Chondrocyte (in vitro differentiated cells): ENCODE data around the gene AEN. TPM values are rescaled to one million over a fixed set of nuclear protein-coding genes. Genes with fewer than 3 reads are reported as not detected.
A peak's percentile ranks its signal among the peaks of the same experiment; 100 is the strongest.

Experiments used
- DNase-seq: peaks from one replicate; pipeline ENCODE4 v3.0.0; 2021; ENCODE audit warnings: mixed read lengths, low spot score
- H3K27ac Mint-ChIP-seq: one replicate; pipeline ENCODE4 v1.8.0; 2021; ENCODE audit warnings: mild to moderate bottlenecking, moderate library complexity, mixed read lengths; ENCODE audit not compliant: unreplicated experiment
- H3K27me3 Mint-ChIP-seq: 2 replicates; pipeline ENCODE4 v1.8.0; 2021; ENCODE audit warnings: low read depth, mixed read lengths
- H3K36me3 Mint-ChIP-seq: 2 replicates; pipeline ENCODE4 v1.8.0; 2021; ENCODE audit warnings: low read depth, mixed read lengths
- H3K4me1 Mint-ChIP-seq: 2 replicates; pipeline ENCODE4 v1.8.0; 2021; ENCODE audit warnings: low read depth, mild to moderate bottlenecking, mixed read lengths
- H3K4me3 Mint-ChIP-seq: one replicate; pipeline ENCODE4 v1.8.0; 2021; ENCODE audit warnings: mild to moderate bottlenecking, moderate library complexity, mixed read lengths; ENCODE audit not compliant: unreplicated experiment
- H3K9me3 Mint-ChIP-seq: 2 replicates; pipeline ENCODE4 v1.8.0; 2021; ENCODE audit warnings: low read depth, mixed read lengths
- total RNA-seq: library from RNA; stranded (reverse); gene quantifications from 3 replicates; pipeline ENCODE4 v1.2.1, GENCODE V29; 2021
- TF ChIP-seq, protein P1 (sequence below): fragments of 200-600 bp; sonication (generic); IDR thresholded peaks from 2 replicates; pipeline ENCODE4 v1.5.0; 2021; ENCODE audit warnings: antibody characterized with exemption, mild to moderate bottlenecking, moderate library complexity

Gene AEN
- total RNA-seq, 1 donor from 2014 or later, result 30.2 TPM

DNA sequence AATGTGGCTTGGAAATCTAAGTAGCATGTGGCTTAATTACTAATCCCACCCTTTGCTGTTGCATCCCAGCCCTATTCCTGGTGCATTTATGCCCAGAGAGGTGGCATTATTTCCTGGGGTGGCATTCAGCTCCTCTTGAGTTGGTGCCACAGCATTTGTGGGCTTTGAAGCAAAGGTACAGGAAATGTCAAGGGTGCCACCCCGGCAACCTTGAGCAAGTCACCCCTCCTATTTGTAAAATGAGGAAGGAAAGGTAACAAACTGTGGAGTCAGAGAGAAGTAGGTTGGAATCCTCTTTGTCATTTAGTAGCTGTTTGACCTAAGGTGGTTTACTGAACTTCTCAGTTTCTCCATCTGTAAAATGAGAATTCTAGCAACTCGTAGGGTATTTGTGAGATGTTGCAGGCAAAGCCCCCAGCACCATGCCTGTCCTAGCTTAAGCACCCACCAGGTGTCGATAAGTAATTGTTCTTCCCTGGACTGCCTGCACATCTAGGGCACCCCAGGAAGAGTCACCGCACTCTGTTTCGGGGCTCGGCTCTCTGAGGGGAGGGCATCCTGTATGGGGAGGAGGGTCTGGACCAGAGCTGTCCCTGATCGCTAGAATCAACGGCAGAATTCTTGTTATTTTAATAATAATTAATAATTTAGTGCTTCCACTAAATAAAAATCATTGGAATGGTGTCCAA is 34.8 kb downstream of the AEN start:
- DNase-seq, result no peak
- H3K36me3 Mint-ChIP-seq, result no peaks in the 10 kb centered on the region
- H3K4me3 Mint-ChIP-seq, result no peak overlapping the region
- TF ChIP-seq, protein P1, sequence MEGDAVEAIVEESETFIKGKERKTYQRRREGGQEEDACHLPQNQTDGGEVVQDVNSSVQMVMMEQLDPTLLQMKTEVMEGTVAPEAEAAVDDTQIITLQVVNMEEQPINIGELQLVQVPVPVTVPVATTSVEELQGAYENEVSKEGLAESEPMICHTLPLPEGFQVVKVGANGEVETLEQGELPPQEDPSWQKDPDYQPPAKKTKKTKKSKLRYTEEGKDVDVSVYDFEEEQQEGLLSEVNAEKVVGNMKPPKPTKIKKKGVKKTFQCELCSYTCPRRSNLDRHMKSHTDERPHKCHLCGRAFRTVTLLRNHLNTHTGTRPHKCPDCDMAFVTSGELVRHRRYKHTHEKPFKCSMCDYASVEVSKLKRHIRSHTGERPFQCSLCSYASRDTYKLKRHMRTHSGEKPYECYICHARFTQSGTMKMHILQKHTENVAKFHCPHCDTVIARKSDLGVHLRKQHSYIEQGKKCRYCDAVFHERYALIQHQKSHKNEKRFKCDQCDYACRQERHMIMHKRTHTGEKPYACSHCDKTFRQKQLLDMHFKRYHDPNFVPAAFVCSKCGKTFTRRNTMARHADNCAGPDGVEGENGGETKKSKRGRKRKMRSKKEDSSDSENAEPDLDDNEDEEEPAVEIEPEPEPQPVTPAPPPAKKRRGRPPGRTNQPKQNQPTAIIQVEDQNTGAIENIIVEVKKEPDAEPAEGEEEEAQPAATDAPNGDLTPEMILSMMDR, result no peak
- no peak overlapping the region for H3K27ac Mint-ChIP-seq
- no peaks in the 10 kb centered on the region for H3K27me3 Mint-ChIP-seq
- peaks cover 38% of the 10 kb centered on the region for H3K4me1 Mint-ChIP-seq
- no peaks in the 10 kb centered on the region for H3K9me3 Mint-ChIP-seq

- H3K27ac Mint-ChIP-seq, result no peak overlapping the region
- H3K4me3 Mint-ChIP-seq, result no peak overlapping the region
- H3K36me3 Mint-ChIP-seq, result no peaks in the 10 kb centered on the region
- peaks cover 46% of the 10 kb centered on the region for H3K4me1 Mint-ChIP-seq
- DNase-seq, result no peak
- TF ChIP-seq, protein P1, result no peak
- no peaks in the 10 kb centered on the region for H3K9me3 Mint-ChIP-seq
- H3K27me3 Mint-ChIP-seq, result no peaks in the 10 kb centered on the region
Measured at GRCh38 chr15:88656760-88657221, 35.7 kb downstream of the AEN start.

GRCh38 chr15:88657326-88658069 is 36.4 kb downstream of the AEN start:
- H3K27me3 Mint-ChIP-seq, result no peaks in the 10 kb centered on the region
- no peak overlapping the region for H3K4me3 Mint-ChIP-seq
- no peak for DNase-seq
- H3K9me3 Mint-ChIP-seq, result peaks cover 5% of the 10 kb centered on the region
- peaks cover 53% of the 10 kb centered on the region for H3K4me1 Mint-ChIP-seq
- TF ChIP-seq, protein P1, result peak; percentile 98
- peak overlapping the region; percentile 29 for H3K27ac Mint-ChIP-seq
- no peaks in the 10 kb centered on the region for H3K36me3 Mint-ChIP-seq

- no peak for DNase-seq
- TF ChIP-seq, protein P1, result no peak
- Mint-ChIP-seq H3K4me1 (peaks cover 60% of the 10 kb centered on the region), H3K4me3 (peak overlapping the region; percentile 66), H3K9me3 (peaks cover 6% of the 10 kb centered on the region), H3K27ac (peak overlapping the region; percentile 97), H3K36me3 (no peaks in the 10 kb centered on the region), H3K27me3 (no peaks in the 10 kb centered on the region)
Measured at GRCh38 chr15:88658070-88658965, 37.2 kb downstream of the AEN start.
